Calu3 (cell line): ENCODE measurements around the gene CLDN20. TPM values are rescaled to one million over a fixed set of nuclear protein-coding genes. Genes with fewer than 3 reads are reported as not detected.

ENCODE experiments used
- BruUV-seq: library from RNA; stranded (reverse); fragments of 400-500 nt; replicated peaks from 2 replicates; lab custom pipeline; 2021; lab: Mats Ljungman, UMichigan
- CTCF ChIA-PET: fragments of 300-600 bp; sonication (Branson Sonifier 250); formaldehyde crosslinking; loops from one replicate; lab custom pipeline; 2022; ENCODE audit warnings: antibody characterized with exemption; lab: Charles Lee
- DNase-seq: peaks from one replicate; pipeline ENCODE4 v3.0.0; 2022
- H3K27ac Mint-ChIP-seq: one replicate; pipeline ENCODE4 v1.8.0; 2022; ENCODE audit warnings: mixed read lengths; ENCODE audit not compliant: unreplicated experiment
- H3K27me3 Mint-ChIP-seq: one replicate; pipeline ENCODE4 v1.8.0; 2022; ENCODE audit warnings: mixed read lengths; ENCODE audit not compliant: unreplicated experiment
- H3K36me3 Mint-ChIP-seq: one replicate; pipeline ENCODE4 v1.8.0; 2022; ENCODE audit warnings: mild to moderate bottlenecking, moderate library complexity, mixed read lengths; ENCODE audit not compliant: insufficient read depth, unreplicated experiment
- H3K4me1 Mint-ChIP-seq: one replicate; pipeline ENCODE4 v1.8.0; 2022; ENCODE audit warnings: mild to moderate bottlenecking, low read depth, mixed read lengths; ENCODE audit not compliant: unreplicated experiment
- H3K4me3 Mint-ChIP-seq: one replicate; pipeline ENCODE4 v1.8.0; 2022; ENCODE audit warnings: mild to moderate bottlenecking, low read depth, moderate library complexity, mixed read lengths; ENCODE audit not compliant: unreplicated experiment
- H3K9me3 Mint-ChIP-seq: one replicate; pipeline ENCODE4 v1.8.0; 2022; ENCODE audit warnings: low read depth, mixed read lengths; ENCODE audit not compliant: unreplicated experiment
- CTCF ChIP-seq: fragments of 200-600 bp; IDR thresholded peaks from one replicate; pipeline ENCODE4 v1.8.0; 2022; ENCODE audit warnings: antibody characterized with exemption; ENCODE audit not compliant: unreplicated experiment
- intact Hi-C: fragments of 100-400 bp; cut with micrococcal nuclease; formaldehyde crosslinking; loops from one replicate; pipeline ENCODE4 v1.10.0; 2022; ENCODE audit not compliant: unreplicated experiment
- total RNA-seq: library from RNA; stranded (reverse); gene quantifications from 2 replicates; pipeline ENCODE4 v1.2.3, GENCODE V29; 2022

Gene CLDN20
- total RNA-seq, 1 experiment from 2014 or later: not detected

- no peaks in the 10 kb centered on the region for H3K27me3 Mint-ChIP-seq
- CTCF ChIA-PET: no interaction called here
- intact Hi-C loops: no loop called here
- no peak overlapping the region for H3K4me3 Mint-ChIP-seq
- no peak overlapping the region for H3K27ac Mint-ChIP-seq
- no peaks in the 10 kb centered on the region for H3K9me3 Mint-ChIP-seq
- peaks cover 18% of the 10 kb centered on the region for H3K36me3 Mint-ChIP-seq
- no peak for DNase-seq
- no peaks in the 10 kb centered on the region for H3K4me1 Mint-ChIP-seq
- no peak for TF ChIP-seq CTCF
- BruUV-seq: no TSS peak
These were observed 53.4 kb downstream of the CLDN20 start for GRCh38 chr6:155317186-155317585.

GRCh38 chr6:155319902-155320301 is 56.1 kb downstream of the CLDN20 start:
- no peak overlapping the region for H3K27ac Mint-ChIP-seq
- H3K4me1 Mint-ChIP-seq: no peaks in the 10 kb centered on the region
- intact Hi-C loops: loop anchor here (10.0 kb wide), 2 partner anchors 175 to 1725 kb away; no protein-coding TSS in a partner anchor
- H3K36me3 Mint-ChIP-seq: peaks cover 4% of the 10 kb centered on the region
- H3K27me3 Mint-ChIP-seq: no peaks in the 10 kb centered on the region
- no peak for TF ChIP-seq CTCF
- no TSS peak for BruUV-seq
- no peaks in the 10 kb centered on the region for H3K9me3 Mint-ChIP-seq
- DNase-seq: no peak
- no peak overlapping the region for H3K4me3 Mint-ChIP-seq
- CTCF ChIA-PET: no interaction called here

DNA sequence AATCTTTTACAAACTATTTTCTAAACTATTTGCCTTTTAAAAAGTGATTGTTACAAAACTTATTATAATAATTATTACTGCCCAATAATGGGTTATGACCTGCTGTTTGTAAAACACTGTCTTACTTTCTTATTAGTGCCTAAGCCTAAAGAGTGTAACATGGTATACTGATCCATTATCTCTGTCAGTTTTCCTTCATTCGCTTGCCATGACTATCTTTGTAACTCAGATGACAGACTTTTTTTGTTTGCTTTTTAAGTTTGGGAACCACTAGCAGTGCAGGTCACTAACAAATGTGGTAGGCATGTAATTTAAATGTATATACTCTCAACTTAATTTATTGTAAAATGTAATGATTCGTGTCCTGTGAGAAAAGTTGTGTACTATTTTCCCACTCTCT is 60.4 kb downstream of the CLDN20 start:
- Mint-ChIP-seq H3K4me3 (no peak overlapping the region), H3K27ac (no peak overlapping the region), H3K36me3 (peaks cover 12% of the 10 kb centered on the region), H3K9me3 (no peaks in the 10 kb centered on the region), H3K4me1 (peaks cover 27% of the 10 kb centered on the region), H3K27me3 (no peaks in the 10 kb centered on the region)
- no TSS peak for BruUV-seq
- intact Hi-C loops: loop anchor here (10.0 kb wide), 2 partner anchors 171 to 1721 kb away; no protein-coding TSS in a partner anchor
- CTCF ChIA-PET: no interaction called here
- no peak for TF ChIP-seq CTCF
- DNase-seq: no peak

- intact Hi-C loops: loop anchor here (5.0 to 10.0 kb wide), 4 partner anchors 170 to 1720 kb away; partner anchors contain the start of gene ARID1B
- CTCF ChIA-PET: no interaction called here
- H3K4me1 Mint-ChIP-seq: peaks cover 35% of the 10 kb centered on the region
These were observed 61.2 kb downstream of the CLDN20 start for GRCh38 chr6:155324993-155325392.

More at GRCh38 chr6:155324993-155325392, 61.2 kb downstream of the CLDN20 start:
- H3K27me3 Mint-ChIP-seq: no peaks in the 10 kb centered on the region
- no TSS peak for BruUV-seq
- peaks cover 12% of the 10 kb centered on the region for H3K36me3 Mint-ChIP-seq
- no peak for TF ChIP-seq CTCF
- no peak overlapping the region for H3K4me3 Mint-ChIP-seq
- no peak for DNase-seq
- H3K9me3 Mint-ChIP-seq: no peaks in the 10 kb centered on the region
- no peak overlapping the region for H3K27ac Mint-ChIP-seq
